ENCODE measurements around the gene PLEKHA3. TPM values are rescaled to one million over a fixed set of nuclear protein-coding genes. Genes with fewer than 3 reads are reported as not detected.
"Not testable (repeated sequence)": the region's sequence is repeated elsewhere in the genome, so short reads cannot be mapped to it uniquely, and the experiment has no call there.

The PLEKHA3 gene
- polyA plus RNA-seq, 1 donor from 2014 or later = 36.5 TPM

GRCh38 chr2:178525010-178525409, 44.8 kb downstream of the PLEKHA3 start:
- not testable (repeated sequence) for H3K36me3 Mint-ChIP-seq, H3K27me3 Mint-ChIP-seq, H3K27ac Mint-ChIP-seq, H3K9me3 Mint-ChIP-seq, H3K4me3 Mint-ChIP-seq
- H3K4me1 Mint-ChIP-seq = peaks cover 17 to 25% (median 25%) of the 10 kb centered on the region in 3 donors

GRCh38 chr2:178525460-178525859, 45.2 kb downstream of the PLEKHA3 start:
- not testable (repeated sequence) for H3K27me3 Mint-ChIP-seq, H3K36me3 Mint-ChIP-seq, H3K9me3 Mint-ChIP-seq, H3K27ac Mint-ChIP-seq, H3K4me3 Mint-ChIP-seq
- peaks cover 20 to 28% (median 27%) of the 10 kb centered on the region in 3 donors for H3K4me1 Mint-ChIP-seq

- peaks cover 27 to 36% (median 35%) of the 10 kb centered on the region in 3 donors for H3K4me1 Mint-ChIP-seq
- peak overlapping the region in 1 of 4 donors; percentile 9 for H3K4me3 Mint-ChIP-seq
- H3K27ac Mint-ChIP-seq = peak overlapping the region in 1 of 3 donors; percentile 83
These were observed 46.0 kb downstream of the PLEKHA3 start for GRCh38 chr2:178526256-178526655.

GRCh38 chr2:178527592-178527991, 47.3 kb downstream of the PLEKHA3 start:
- Mint-ChIP-seq H3K27ac (no peak overlapping the region), H3K4me1 (peaks cover 31 to 38% (median 37%) of the 10 kb centered on the region in 3 donors), H3K36me3 (peaks cover 6% of the 10 kb centered on the region), H3K27me3 (no peaks in the 10 kb centered on the region), H3K4me3 (no peak overlapping the region), H3K9me3 (peaks cover 0 to 3% (median 0%) of the 10 kb centered on the region in 3 donors)

More at GRCh38 chr2:178526256-178526655, 46.0 kb downstream of the PLEKHA3 start:
- Mint-ChIP-seq H3K36me3 (peaks cover 9% of the 10 kb centered on the region), H3K9me3 (peaks cover 0 to 4% (median 0%) of the 10 kb centered on the region in 3 donors), H3K27me3 (no peaks in the 10 kb centered on the region)

GRCh38 chr2:178528647-178529046, 48.4 kb downstream of the PLEKHA3 start:
- H3K4me1 Mint-ChIP-seq = peaks cover 24 to 37% (median 30%) of the 10 kb centered on the region in 3 donors

DNA sequence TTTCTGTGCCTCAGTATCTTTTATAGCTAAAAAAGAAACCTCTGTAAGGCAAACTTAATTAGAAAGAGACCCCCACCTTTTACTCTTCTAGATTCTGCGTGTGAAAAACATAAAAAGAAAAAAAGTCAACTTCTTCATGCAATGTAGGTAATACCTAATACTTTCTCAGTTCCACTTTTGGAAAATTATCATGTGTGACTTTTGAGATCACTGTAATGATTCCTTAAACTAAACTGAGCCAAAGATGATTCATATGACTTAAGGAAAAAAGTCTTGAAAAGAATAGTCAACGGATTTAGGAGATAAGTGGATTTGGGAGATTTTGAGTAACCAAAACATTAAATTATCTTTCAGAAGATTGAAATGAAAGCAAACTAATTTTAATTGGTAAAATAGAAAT, 48.9 kb downstream of the PLEKHA3 start:
- no peaks in the 10 kb centered on the region for H3K27me3 Mint-ChIP-seq
- H3K9me3 Mint-ChIP-seq = no peaks in the 10 kb centered on the region
- H3K4me1 Mint-ChIP-seq = peaks cover 24 to 34% (median 26%) of the 10 kb centered on the region in 3 donors
- H3K4me3 Mint-ChIP-seq = peak overlapping the region in 2 of 4 donors; percentile 13 to 45
- H3K36me3 Mint-ChIP-seq = peaks cover 6% of the 10 kb centered on the region
- peak overlapping the region in 2 of 3 donors; percentile 16 to 72 for H3K27ac Mint-ChIP-seq

More at GRCh38 chr2:178528647-178529046, 48.4 kb downstream of the PLEKHA3 start:
- Mint-ChIP-seq H3K36me3 (peaks cover 6% of the 10 kb centered on the region), H3K27me3 (no peaks in the 10 kb centered on the region), H3K27ac (peak overlapping the region in 2 of 3 donors; percentile 16 to 72), H3K4me3 (no peak overlapping the region), H3K9me3 (no peaks in the 10 kb centered on the region)

DNA sequence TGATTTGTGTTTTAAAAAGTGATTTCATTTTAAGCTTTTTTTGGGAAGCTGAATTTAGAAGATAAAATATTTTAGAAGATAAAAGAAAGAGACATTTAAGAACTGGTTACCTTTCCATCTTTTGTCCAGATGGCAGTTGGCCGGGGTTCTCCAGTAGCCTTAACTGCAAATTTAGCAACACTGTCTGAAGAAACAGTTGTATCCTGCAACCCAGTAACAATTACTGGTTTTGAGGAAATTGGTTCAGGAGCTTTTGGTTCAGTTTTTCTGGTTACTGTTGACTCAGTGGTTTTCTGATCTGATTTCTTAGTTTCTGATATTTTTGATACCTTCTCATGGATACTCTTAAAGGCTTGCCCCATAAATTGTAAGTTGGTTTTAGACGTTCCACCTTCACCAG, 49.9 kb downstream of the PLEKHA3 start:
- peak overlapping the region; percentile 72 to 85 (median 81) for H3K4me3 Mint-ChIP-seq
- H3K36me3 Mint-ChIP-seq = peaks cover 9% of the 10 kb centered on the region
- no peaks in the 10 kb centered on the region for H3K27me3 Mint-ChIP-seq

GRCh38 chr2:178530625-178531142, 50.4 kb downstream of the PLEKHA3 start:
- peaks cover 9% of the 10 kb centered on the region for H3K36me3 Mint-ChIP-seq
- no peaks in the 10 kb centered on the region for H3K9me3 Mint-ChIP-seq
- no peaks in the 10 kb centered on the region for H3K27me3 Mint-ChIP-seq
- H3K4me3 Mint-ChIP-seq = peak overlapping the region; percentile 72 to 85 (median 81)
- H3K4me1 Mint-ChIP-seq = peaks cover 24 to 30% (median 24%) of the 10 kb centered on the region in 3 donors
- peak overlapping the region; percentile 79 to 86 (median 81) for H3K27ac Mint-ChIP-seq

More for the DNA sequence above, 49.9 kb downstream of the PLEKHA3 start:
- H3K4me1 Mint-ChIP-seq = peaks cover 24 to 32% (median 24%) of the 10 kb centered on the region in 3 donors
- no peaks in the 10 kb centered on the region for H3K9me3 Mint-ChIP-seq
- H3K27ac Mint-ChIP-seq = peak overlapping the region; percentile 79 to 86 (median 81)

- peak overlapping the region; percentile 72 to 85 (median 81) for H3K4me3 Mint-ChIP-seq
- no peaks in the 10 kb centered on the region for H3K9me3 Mint-ChIP-seq
- peaks cover 6% of the 10 kb centered on the region for H3K36me3 Mint-ChIP-seq
- H3K4me1 Mint-ChIP-seq = peaks cover 23 to 29% (median 24%) of the 10 kb centered on the region in 3 donors
- peak overlapping the region; percentile 79 to 86 (median 81) for H3K27ac Mint-ChIP-seq
- no peaks in the 10 kb centered on the region for H3K27me3 Mint-ChIP-seq
These were observed 50.9 kb downstream of the PLEKHA3 start for GRCh38 chr2:178531168-178531567.

- Mint-ChIP-seq H3K9me3 (no peaks in the 10 kb centered on the region), H3K27ac (no peak overlapping the region), H3K27me3 (no peaks in the 10 kb centered on the region), H3K4me1 (peaks cover 5 to 8% (median 6%) of the 10 kb centered on the region in 3 donors), H3K36me3 (peaks cover 15% of the 10 kb centered on the region), H3K4me3 (no peak overlapping the region)
These were observed 55.8 kb downstream of the PLEKHA3 start for GRCh38 chr2:178536037-178536436.

GRCh38 chr2:178542161-178542560, 61.9 kb downstream of the PLEKHA3 start:
- Mint-ChIP-seq H3K9me3 (no peaks in the 10 kb centered on the region), H3K4me3 (no peak overlapping the region), H3K4me1 (peaks cover 0 to 2% (median 0%) of the 10 kb centered on the region in 3 donors), H3K27me3 (no peaks in the 10 kb centered on the region), H3K36me3 (peaks cover 19% of the 10 kb centered on the region), H3K27ac (peak overlapping the region in 1 of 3 donors; percentile 3)

DNA sequence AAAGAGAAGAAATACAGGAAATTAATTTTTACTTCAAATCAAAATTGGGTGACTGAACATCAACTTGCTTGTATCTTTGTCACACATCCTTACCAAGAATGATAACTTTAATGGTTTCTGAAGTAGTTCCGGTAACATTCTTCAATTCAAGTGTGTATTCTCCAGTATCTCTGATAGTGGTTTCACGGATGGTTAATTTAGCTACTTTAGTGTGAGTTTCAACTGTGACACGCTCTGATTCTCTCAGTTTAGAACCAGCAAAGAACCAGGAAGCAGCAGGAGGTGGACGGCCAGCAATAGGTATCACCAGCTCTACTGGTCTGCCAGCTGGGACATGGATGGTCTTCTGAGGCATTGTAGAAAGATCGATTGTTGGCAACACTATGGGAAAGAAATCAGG, 62.3 kb downstream of the PLEKHA3 start:
- Mint-ChIP-seq H3K36me3 (peaks cover 15% of the 10 kb centered on the region), H3K4me3 (no peak overlapping the region), H3K9me3 (no peaks in the 10 kb centered on the region), H3K27me3 (no peaks in the 10 kb centered on the region), H3K27ac (no peak overlapping the region), H3K4me1 (peaks cover 0 to 2% (median 0%) of the 10 kb centered on the region in 3 donors)

DNA sequence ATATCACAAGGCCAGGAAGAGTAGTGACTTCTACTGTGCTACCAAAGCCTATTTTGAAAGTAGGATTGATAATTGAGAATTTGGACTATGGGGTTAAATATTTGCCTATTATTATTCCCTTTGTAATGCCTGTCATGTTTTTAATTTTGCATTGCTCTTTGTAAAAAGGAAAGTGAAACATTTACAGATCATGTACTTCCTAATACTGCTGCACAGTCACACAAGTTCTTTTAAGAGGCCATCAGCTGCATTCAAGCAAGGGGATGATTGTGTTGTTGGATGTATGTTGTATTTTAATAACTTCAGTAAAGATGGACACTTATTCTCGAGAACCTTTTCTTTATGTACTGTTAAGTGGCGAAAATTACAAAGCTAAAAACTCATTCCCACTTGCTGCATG, 70.1 kb downstream of the PLEKHA3 start:
- Mint-ChIP-seq H3K9me3 (peaks cover 0 to 3% (median 2%) of the 10 kb centered on the region in 3 donors), H3K4me3 (no peak overlapping the region), H3K36me3 (peaks cover 33% of the 10 kb centered on the region), H3K27ac (no peak overlapping the region), H3K4me1 (peaks cover 0 to 3% (median 2%) of the 10 kb centered on the region in 3 donors), H3K27me3 (no peaks in the 10 kb centered on the region)

DNA sequence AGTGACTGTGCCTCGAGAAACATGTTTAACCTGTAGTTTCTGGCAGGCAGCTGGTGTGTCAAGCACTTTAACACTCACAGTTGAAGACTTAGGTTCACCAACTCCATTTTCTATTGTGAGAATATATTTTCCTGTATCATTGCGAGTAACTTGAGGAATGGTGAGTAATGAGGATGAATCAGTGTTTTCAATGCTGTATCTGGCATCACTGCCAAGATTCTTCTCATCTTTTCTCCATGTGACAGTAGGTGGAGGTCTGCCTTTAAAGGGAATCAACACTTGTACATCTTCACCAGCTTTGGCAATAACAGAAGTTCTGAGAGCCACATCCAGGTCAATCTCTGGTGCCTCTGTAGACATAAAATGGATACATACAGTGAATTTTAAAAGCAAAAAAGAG, 72.8 kb downstream of the PLEKHA3 start:
- no peaks in the 10 kb centered on the region for H3K27me3 Mint-ChIP-seq
- peaks cover under 1 to 3% (median 2%) of the 10 kb centered on the region in 3 donors for H3K4me1 Mint-ChIP-seq
- no peak overlapping the region for H3K4me3 Mint-ChIP-seq
- no peak overlapping the region for H3K27ac Mint-ChIP-seq
- H3K36me3 Mint-ChIP-seq = peaks cover 29% of the 10 kb centered on the region
- H3K9me3 Mint-ChIP-seq = peaks cover 2 to 6% (median 3%) of the 10 kb centered on the region in 3 donors

Measured in IgD-negative memory B cell (primary cell).